HepG2 (cell line): ENCODE measurements around the gene RRP36. TPM values are rescaled to one million over a fixed set of nuclear protein-coding genes. Genes with fewer than 3 reads are reported as not detected.
A peak's percentile ranks its signal among the peaks of the same experiment; 100 is the strongest.

Experiments used
- ESRRA ChIP-seq: sonication (generic); formaldehyde crosslinking; IDR thresholded peaks from 2 replicates; pipeline ENCODE4 v1.5.1; 2020; ENCODE audit warnings: mild to moderate bottlenecking, low read depth, missing genetic modification reagents
- ETV5 ChIP-seq: IDR thresholded peaks from 2 replicates; pipeline ENCODE4 v1.6.1; 2018; ENCODE audit warnings: missing biosample characterization, missing genetic modification reagents, inconsistent platforms, borderline replicate concordance
- IKZF4 ChIP-seq: sonication (generic); formaldehyde crosslinking; IDR thresholded peaks from 2 replicates; pipeline ENCODE4 v1.5.1; 2020; ENCODE audit warnings: borderline replicate concordance, mild to moderate bottlenecking, low read depth, missing genetic modification reagents; ENCODE audit errors: not compliant biosample characterization
- IRX3 ChIP-seq: sonication (generic); formaldehyde crosslinking; IDR thresholded peaks from 2 replicates; pipeline ENCODE4 v1.8.1; 2023; ENCODE audit warnings: mild to moderate bottlenecking, low read depth, missing genetic modification reagents, borderline replicate concordance
- JUNB ChIP-seq: sonication (generic); formaldehyde crosslinking; IDR thresholded peaks from 2 replicates; pipeline ENCODE4 v1.8.0; 2022; ENCODE audit warnings: missing genetic modification reagents, mild to moderate bottlenecking, borderline replicate concordance
- KAT2B ChIP-seq: fragments of 150-350 bp; IDR thresholded peaks from 2 replicates; pipeline ENCODE4 v1.6.1; 2014; ENCODE audit warnings: low read depth, low read length, borderline replicate concordance
- NFE2L2 ChIP-seq: fragments of 150-350 bp; IDR thresholded peaks from 2 replicates; pipeline ENCODE4 v1.6.1; 2014; ENCODE audit warnings: low read length
- RNF2 ChIP-seq: fragments of 450-650 bp; conservative IDR thresholded peaks from 2 replicates; pipeline ENCODE4 v1.6.1; 2016; ENCODE audit warnings: low read depth
- SIN3B ChIP-seq: fragments of 150-350 bp; IDR thresholded peaks from 2 replicates; pipeline ENCODE4 v1.6.1; 2014; ENCODE audit warnings: low read length
- SMARCE1 ChIP-seq: fragments of 450-650 bp; IDR thresholded peaks from 2 replicates; pipeline ENCODE4 v1.6.1; 2017; ENCODE audit warnings: borderline replicate concordance
- ZBTB39 ChIP-seq: sonication (generic); formaldehyde crosslinking; IDR thresholded peaks from 2 replicates; pipeline ENCODE4 v1.5.0; 2020; ENCODE audit warnings: missing genetic modification reagents
- ZNF30 ChIP-seq: sonication (generic); formaldehyde crosslinking; IDR thresholded peaks from 2 replicates; pipeline ENCODE4 v1.5.0; 2020; ENCODE audit warnings: mild to moderate bottlenecking, missing genetic modification reagents
- ZNF547 ChIP-seq: sonication (generic); formaldehyde crosslinking; IDR thresholded peaks from 2 replicates; pipeline ENCODE4 v1.5.1; 2020; ENCODE audit warnings: mild to moderate bottlenecking, missing genetic modification reagents
- ZNF577 ChIP-seq: sonication (generic); formaldehyde crosslinking; IDR thresholded peaks from 2 replicates; pipeline ENCODE4 v1.4.0; 2020; ENCODE audit warnings: mild to moderate bottlenecking, low read depth, missing genetic modification reagents, borderline replicate concordance
- ZNF703 ChIP-seq: sonication (generic); formaldehyde crosslinking; IDR thresholded peaks from 2 replicates; pipeline ENCODE4 v1.5.1; 2020; ENCODE audit warnings: missing genetic modification reagents, mild to moderate bottlenecking, moderate library complexity, borderline replicate concordance
- ZNF749 ChIP-seq: sonication (generic); formaldehyde crosslinking; IDR thresholded peaks from 2 replicates; pipeline ENCODE4 v1.8.0; 2022; ENCODE audit warnings: mild to moderate bottlenecking, missing genetic modification reagents, moderate library complexity, borderline replicate concordance
- ZNF766 ChIP-seq: sonication (generic); formaldehyde crosslinking; IDR thresholded peaks from 2 replicates; pipeline ENCODE4 v1.5.0; 2020; ENCODE audit warnings: missing genetic modification reagents, borderline replicate concordance
- ZNF780A ChIP-seq: sonication (generic); formaldehyde crosslinking; IDR thresholded peaks from 2 replicates; pipeline ENCODE4 v1.8.0; 2022; ENCODE audit warnings: mild to moderate bottlenecking, missing genetic modification reagents, moderate library complexity
- polyA plus RNA-seq, 8 experiments: library from polyadenylated mRNA; depleted of rRNA in 3 of 8; stranded (reverse) in 7 of 8; unstranded in 1 of 8; fragments of >200 nt; fragmentation: Illumina TruSeq in 4 of 8; extraction: Trizol in 4 of 8; gene quantifications; 2 replicates each; pipeline versions ENCODE4 v1.2.1 to v1.2.3, GENCODE V29; 2011 to 2016; ENCODE audit warnings: low read depth in 4 of 8, missing spikeins in 1 of 8, mixed read lengths in 1 of 8; ENCODE audit not compliant: insufficient read depth in 1 of 8
- total RNA-seq, 5 experiments: library from RNA; depleted of rRNA; stranded (reverse); fragments of >200 nt; fragmentation: Illumina TruSeq; extraction: Trizol; gene quantifications; 2 replicates each; pipeline ENCODE4 v1.2.3, GENCODE V29; 2016; ENCODE audit warnings: low read depth in 1 of 5
- TF ChIP-seq, protein P1 (sequence below): sonication (generic); formaldehyde crosslinking; IDR thresholded peaks from 2 replicates; pipeline ENCODE4 v1.9.0; 2021; ENCODE audit warnings: missing genetic modification reagents, borderline replicate concordance
- TF ChIP-seq, protein P2 (sequence below): sonication (generic); formaldehyde crosslinking; IDR thresholded peaks from 2 replicates; pipeline ENCODE4 v1.8.1; 2022; ENCODE audit warnings: low read depth, mild to moderate bottlenecking, missing genetic modification reagents

RRP36 gene
- total and polyA plus RNA-seq, 2 of the 13 experiments (the other 11 are each of a cell fraction or from before 2014, with no cell fraction given) = 29.5 to 144 TPM

- TF ChIP-seq SIN3B (no peak), RNF2 (no peak), IRX3 (CRISPR knock-in tag) (0 out of 2 replicates have a peak, but pooled peaks have one; percentile 63), ZNF577 (CRISPR knock-in tag) (no peak), ETV5 (peak; percentile 94), ESRRA (CRISPR knock-in tag) (no peak; the same call in 1 of the 2 replicates), ZNF749 (CRISPR knock-in tag) (peak; percentile 94; the same call in 1 of the 2 replicates), KAT2B (no peak), ZNF30 (CRISPR knock-in tag) (no peak), ZNF780A (0 out of 2 replicates have a peak, but pooled peaks have one; percentile 22), NFE2L2 (no peak), JUNB (CRISPR knock-in tag) (no peak), ZNF547 (peak; percentile 88), ZNF766 (CRISPR knock-in tag) (no peak; the same call in 1 of the 2 replicates), SMARCE1 (no peak), ZNF703 (CRISPR knock-in tag) (peak; percentile 96), IKZF4 (CRISPR knock-in tag) (peak; percentile 88), ZBTB39 (CRISPR knock-in tag) (0 out of 2 replicates have a peak, but pooled peaks have one; percentile 87)
- TF ChIP-seq, protein P1, sequence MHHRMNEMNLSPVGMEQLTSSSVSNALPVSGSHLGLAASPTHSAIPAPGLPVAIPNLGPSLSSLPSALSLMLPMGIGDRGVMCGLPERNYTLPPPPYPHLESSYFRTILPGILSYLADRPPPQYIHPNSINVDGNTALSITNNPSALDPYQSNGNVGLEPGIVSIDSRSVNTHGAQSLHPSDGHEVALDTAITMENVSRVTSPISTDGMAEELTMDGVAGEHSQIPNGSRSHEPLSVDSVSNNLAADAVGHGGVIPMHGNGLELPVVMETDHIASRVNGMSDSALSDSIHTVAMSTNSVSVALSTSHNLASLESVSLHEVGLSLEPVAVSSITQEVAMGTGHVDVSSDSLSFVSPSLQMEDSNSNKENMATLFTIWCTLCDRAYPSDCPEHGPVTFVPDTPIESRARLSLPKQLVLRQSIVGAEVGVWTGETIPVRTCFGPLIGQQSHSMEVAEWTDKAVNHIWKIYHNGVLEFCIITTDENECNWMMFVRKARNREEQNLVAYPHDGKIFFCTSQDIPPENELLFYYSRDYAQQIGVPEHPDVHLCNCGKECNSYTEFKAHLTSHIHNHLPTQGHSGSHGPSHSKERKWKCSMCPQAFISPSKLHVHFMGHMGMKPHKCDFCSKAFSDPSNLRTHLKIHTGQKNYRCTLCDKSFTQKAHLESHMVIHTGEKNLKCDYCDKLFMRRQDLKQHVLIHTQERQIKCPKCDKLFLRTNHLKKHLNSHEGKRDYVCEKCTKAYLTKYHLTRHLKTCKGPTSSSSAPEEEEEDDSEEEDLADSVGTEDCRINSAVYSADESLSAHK (CRISPR knock-in tag) = peak; percentile 84; the same call in 1 of the 2 replicates
- TF ChIP-seq, protein P2, sequence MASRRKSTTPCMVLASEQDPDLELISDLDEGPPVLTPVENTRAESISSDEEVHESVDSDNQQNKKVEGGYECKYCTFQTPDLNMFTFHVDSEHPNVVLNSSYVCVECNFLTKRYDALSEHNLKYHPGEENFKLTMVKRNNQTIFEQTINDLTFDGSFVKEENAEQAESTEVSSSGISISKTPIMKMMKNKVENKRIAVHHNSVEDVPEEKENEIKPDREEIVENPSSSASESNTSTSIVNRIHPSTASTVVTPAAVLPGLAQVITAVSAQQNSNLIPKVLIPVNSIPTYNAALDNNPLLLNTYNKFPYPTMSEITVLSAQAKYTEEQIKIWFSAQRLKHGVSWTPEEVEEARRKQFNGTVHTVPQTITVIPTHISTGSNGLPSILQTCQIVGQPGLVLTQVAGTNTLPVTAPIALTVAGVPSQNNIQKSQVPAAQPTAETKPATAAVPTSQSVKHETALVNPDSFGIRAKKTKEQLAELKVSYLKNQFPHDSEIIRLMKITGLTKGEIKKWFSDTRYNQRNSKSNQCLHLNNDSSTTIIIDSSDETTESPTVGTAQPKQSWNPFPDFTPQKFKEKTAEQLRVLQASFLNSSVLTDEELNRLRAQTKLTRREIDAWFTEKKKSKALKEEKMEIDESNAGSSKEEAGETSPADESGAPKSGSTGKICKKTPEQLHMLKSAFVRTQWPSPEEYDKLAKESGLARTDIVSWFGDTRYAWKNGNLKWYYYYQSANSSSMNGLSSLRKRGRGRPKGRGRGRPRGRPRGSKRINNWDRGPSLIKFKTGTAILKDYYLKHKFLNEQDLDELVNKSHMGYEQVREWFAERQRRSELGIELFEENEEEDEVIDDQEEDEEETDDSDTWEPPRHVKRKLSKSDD (CRISPR knock-in tag) = peak; percentile 39; the same call in 1 of the 2 replicates
Observed at GRCh38 chr6:43053545-43054205, 32.3 kb downstream of the RRP36 start, which contains the start of gene CUL7 (continued).
